Measurements from ENCODE around the gene APOL1. TPM values are rescaled to one million over a fixed set of nuclear protein-coding genes. Genes with fewer than 3 reads are reported as not detected.
"Not testable (repeated sequence)": the region's sequence is repeated elsewhere in the genome, so short reads cannot be mapped to it uniquely, and the experiment has no call there.

APOL1 gene
- total RNA-seq, 1 experiment from 2014 or later: 2.4 TPM

DNA sequence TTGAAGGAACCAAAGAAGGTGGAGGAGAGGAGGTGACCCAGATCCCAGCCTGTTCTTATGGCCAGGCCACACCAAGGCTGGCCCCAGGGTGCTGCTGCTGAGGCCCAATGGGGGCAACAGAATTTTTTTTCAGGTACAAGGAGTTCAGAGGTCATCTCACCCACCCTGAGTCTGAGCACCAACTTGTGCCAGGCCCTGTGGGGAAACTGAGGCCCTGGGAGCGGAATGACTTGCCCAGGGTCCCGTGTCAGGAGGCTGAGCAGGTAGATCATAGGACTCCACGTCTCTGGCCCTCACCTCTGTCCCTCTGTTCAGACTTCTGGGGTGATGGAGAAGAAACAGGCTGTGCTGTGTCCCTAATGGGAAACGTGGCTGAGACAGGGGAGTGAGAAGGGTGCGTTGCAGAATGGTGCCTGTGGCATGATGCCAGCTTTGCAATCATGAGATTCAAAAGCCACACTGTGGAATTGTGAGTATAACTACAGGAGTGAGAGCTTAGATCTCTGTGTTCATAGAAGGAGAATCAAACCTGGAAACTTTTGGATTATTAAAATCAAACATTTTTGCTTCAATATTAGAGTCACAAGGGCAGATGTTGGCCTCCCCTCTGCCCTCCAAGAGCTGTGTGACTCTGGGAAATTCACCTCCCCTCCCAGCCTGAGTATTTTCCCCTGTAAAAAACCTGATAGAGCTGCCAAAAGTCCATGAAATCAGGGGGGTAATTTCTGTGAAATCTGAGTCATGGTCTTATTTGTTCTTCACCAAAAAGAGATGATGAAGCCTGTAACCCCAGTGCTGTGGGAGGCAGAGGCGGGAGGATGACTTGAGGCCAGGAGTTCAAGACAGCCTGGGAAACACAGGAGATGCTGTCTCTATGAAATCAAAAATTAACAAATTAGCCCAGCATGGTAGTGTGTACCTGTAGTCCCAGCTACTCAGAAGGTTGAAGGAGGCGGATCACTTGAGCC, 874 bp downstream of the APOL1 start:
- no peaks in the 10 kb centered on the region for H3K27me3 ChIP-seq
- no peak overlapping the region for H3K4me3 ChIP-seq
- H3K9me3 ChIP-seq: no peaks in the 10 kb centered on the region
- no peak for DNase-seq
- no peaks in the 10 kb centered on the region for H3K36me3 ChIP-seq

DNA sequence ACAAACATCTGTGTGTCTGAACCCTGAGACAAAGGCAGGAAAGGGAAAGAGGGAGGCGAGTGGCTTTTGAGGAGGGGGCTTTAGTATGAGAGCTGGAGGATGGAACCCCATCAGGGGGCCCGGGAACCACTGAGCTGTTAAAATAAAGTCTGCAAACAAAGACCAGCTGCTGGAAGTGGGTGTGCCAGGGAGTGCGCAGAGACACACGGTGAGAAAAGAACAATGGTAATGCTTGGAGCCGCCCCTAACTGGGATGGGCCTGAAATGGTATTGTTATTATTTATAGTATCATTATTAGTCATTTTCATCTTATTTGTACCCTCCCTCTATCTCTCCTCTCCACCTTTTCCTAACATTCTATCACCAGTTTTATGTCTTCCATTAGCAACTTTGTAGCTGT, 2.6 kb downstream of the APOL1 start:
- not testable (repeated sequence) for H3K9me3 ChIP-seq, DNase-seq, H3K27me3 ChIP-seq, H3K4me3 ChIP-seq, H3K36me3 ChIP-seq

GRCh38 chr22:36256478-36256877, 3.5 kb downstream of the APOL1 start:
- Histone ChIP-seq H3K4me3 (no peak overlapping the region), H3K9me3 (no peaks in the 10 kb centered on the region), H3K27me3 (no peaks in the 10 kb centered on the region), H3K36me3 (no peaks in the 10 kb centered on the region)
- no peak for DNase-seq

- Histone ChIP-seq H3K4me3 (no peak overlapping the region), H3K36me3 (no peaks in the 10 kb centered on the region), H3K27me3 (no peaks in the 10 kb centered on the region), H3K9me3 (no peaks in the 10 kb centered on the region)
- no peak for DNase-seq
Observed at GRCh38 chr22:36257308-36257707, 4.4 kb downstream of the APOL1 start.

DNA sequence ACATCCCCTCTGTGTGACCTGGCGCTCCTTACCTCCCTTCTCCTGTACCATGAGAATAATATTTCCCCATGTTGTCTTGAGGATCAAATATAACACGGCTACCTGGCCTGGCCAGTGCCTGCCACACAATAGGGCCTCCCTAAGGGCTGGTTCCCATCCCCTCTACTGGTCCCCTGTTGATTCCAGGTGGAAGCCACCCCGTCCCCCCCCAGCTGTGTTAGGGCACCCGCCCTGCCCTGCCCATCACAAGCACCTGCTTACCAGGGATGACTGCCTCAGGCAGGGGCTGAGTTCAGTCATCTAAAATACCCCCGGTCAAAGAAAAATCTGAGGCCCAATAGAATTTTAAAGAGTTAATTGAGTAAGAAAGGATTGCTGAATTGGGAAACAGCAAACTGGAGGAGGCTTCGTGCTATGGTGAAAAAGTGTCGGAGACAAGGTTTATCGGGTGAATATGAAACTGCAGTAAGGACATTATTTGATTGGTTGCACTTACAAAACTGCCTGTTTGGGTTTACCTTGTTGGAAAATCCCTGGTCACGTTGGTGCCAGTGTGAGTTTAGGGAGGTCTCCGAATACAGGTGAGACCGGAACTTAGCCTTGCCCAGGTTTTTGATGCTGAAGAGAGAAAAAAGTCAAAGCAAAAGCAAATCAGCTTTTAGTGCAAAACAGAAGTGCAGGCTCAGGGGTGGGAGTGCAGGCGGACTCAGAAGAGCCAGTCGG, 5.2 kb downstream of the APOL1 start:
- H3K4me3 ChIP-seq: no peak overlapping the region
- H3K27me3 ChIP-seq: no peaks in the 10 kb centered on the region
- no peaks in the 10 kb centered on the region for H3K36me3 ChIP-seq
- H3K9me3 ChIP-seq: no peaks in the 10 kb centered on the region
- no peak for DNase-seq

- DNase-seq: no peak
- Histone ChIP-seq H3K4me3 (no peak overlapping the region), H3K9me3 (no peaks in the 10 kb centered on the region), H3K36me3 (no peaks in the 10 kb centered on the region), H3K27me3 (no peaks in the 10 kb centered on the region)
Observed at GRCh38 chr22:36258701-36259614, 6.0 kb downstream of the APOL1 start.

DNA sequence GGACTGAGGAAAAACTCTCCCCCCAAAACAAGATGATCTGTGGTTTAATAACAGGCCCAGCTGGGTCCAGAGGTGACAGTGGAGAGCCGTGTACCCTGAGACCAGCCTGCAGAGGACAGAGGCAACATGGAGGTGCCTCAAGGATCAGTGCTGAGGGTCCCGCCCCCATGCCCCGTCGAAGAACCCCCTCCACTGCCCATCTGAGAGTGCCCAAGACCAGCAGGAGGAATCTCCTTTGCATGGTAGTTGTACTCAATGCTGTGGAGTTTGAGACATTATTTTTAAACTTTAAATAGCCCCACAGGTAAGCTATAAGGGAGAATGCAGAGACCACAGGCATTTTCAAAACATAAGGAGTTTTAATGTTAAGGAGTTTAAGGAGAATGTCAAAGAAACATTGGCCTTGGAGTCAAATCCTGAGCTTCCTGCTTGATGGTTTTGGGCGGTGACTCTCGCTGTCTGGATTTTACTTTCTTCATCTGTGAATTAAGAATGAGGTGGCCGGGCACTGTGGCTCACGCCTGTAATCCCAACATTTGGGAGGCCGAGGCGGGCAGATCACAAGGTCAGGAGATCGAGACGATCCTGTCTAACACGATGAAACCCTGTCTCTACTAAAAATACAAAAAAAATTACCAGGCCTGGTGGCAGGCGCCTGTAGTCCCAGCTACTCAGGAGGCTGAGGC, 6.8 kb downstream of the APOL1 start:
- H3K9me3 ChIP-seq: no peaks in the 10 kb centered on the region
- DNase-seq: no peak
- H3K36me3 ChIP-seq: no peaks in the 10 kb centered on the region
- no peak overlapping the region for H3K4me3 ChIP-seq
- H3K27me3 ChIP-seq: no peaks in the 10 kb centered on the region

- not testable (repeated sequence) for H3K4me3 ChIP-seq, H3K36me3 ChIP-seq, H3K9me3 ChIP-seq, DNase-seq, H3K27me3 ChIP-seq
Observed at GRCh38 chr22:36261675-36262074, 8.7 kb downstream of the APOL1 start.

- DNase-seq, H3K4me3 ChIP-seq, H3K9me3 ChIP-seq, H3K36me3 ChIP-seq, H3K27me3 ChIP-seq: not testable (repeated sequence)
Observed at GRCh38 chr22:36262307-36262706, 9.4 kb downstream of the APOL1 start.

DNA sequence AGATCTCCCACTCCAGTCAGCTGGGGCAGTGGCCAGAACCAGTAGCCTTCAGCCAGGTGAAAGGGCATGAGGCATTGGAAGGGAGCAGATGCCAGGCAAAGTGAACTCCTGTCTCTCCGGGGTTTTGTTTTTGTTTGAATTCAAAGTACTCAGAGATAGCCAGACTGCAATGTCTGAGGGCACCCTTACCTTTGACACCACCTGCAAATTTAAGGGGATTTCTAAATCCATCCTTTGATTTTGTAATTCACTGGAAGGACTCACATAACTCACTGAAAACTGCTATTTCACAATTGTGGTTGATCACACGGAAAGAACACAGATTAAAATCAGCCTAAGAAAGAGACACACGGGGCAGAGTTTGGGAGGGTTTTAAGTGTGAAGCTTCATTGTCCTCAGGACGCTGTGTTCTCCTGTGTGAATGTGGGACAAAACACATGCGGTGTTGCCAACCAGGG, 10.3 kb downstream of the APOL1 start:
- not testable (repeated sequence) for H3K4me3 ChIP-seq, H3K36me3 ChIP-seq, DNase-seq

DNA sequence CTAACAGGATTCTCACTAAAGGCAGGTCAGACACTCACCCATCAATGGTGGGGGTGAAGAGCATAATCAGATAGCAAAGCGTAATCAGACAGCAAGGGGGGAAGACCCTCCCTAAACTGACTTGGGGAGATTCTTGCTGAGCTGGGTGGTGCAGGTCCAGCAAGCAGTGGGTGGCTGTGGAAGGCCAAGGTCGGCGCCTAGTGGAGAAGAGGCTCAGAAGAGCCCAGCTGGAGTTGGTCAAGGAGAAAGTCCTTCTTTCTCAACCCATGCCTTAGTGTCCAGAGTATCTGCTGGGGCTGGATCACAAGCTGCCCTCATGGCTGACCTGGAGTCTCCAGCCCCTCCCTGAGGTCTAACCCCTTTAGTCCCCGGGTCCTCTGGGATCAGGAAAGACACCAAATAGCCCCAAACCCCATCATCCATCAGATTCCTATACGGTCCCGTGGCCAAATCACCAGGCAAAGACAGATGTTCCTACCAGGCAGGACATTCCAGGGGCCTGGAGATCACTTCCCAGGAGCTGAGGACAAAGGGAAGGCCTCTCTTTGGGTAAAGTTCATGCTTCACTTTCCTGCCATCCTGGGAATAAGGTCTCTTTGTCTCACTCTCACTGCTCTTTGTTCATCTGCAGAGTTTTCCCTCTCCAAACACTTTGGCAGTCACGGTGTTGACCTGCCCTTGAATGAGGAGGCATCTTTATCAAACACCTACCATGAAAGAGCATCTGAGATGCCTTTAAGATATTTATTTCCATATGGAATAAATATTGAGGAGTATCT, 11.1 kb downstream of the APOL1 start:
- DNase-seq, H3K4me3 ChIP-seq, H3K36me3 ChIP-seq, H3K9me3 ChIP-seq, H3K27me3 ChIP-seq: not testable (repeated sequence)

More for the DNA sequence above, 10.3 kb downstream of the APOL1 start:
- H3K27me3 ChIP-seq, H3K9me3 ChIP-seq: not testable (repeated sequence)

- no peak overlapping the region for H3K4me3 ChIP-seq
- no peak for DNase-seq
- no peaks in the 10 kb centered on the region for H3K27me3 ChIP-seq
- no peaks in the 10 kb centered on the region for H3K9me3 ChIP-seq
- H3K36me3 ChIP-seq: no peaks in the 10 kb centered on the region
Observed at GRCh38 chr22:36267058-36267457, 14.1 kb downstream of the APOL1 start.

GRCh38 chr22:36267896-36268485, 15.1 kb downstream of the APOL1 start:
- Histone ChIP-seq H3K36me3 (no peaks in the 10 kb centered on the region), H3K4me3 (no peak overlapping the region), H3K9me3 (no peaks in the 10 kb centered on the region), H3K27me3 (no peaks in the 10 kb centered on the region)
- DNase-seq: no peak

DNA sequence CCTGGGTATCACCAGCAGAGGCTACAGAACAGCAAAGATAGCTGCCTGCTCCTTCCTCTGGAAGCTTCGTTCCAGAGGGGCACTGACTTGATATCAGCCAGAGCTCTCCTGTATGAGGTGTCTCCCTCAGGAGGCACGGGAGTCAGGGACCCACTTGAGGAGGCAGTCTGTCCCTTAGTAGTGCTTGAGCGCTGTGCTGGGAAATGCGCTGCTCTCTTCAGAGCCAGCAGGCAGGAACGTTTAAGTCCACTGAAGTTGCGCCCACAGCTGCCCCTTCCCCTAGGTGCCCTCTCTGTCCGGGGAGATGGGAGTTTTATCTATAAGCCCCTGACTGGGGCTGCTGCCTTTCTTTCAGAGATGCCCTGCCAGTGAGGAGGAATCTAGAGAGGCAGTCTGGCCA, 18.3 kb downstream of the APOL1 start:
- DNase-seq, H3K27me3 ChIP-seq, H3K4me3 ChIP-seq, H3K9me3 ChIP-seq, H3K36me3 ChIP-seq: not testable (repeated sequence)

DNA sequence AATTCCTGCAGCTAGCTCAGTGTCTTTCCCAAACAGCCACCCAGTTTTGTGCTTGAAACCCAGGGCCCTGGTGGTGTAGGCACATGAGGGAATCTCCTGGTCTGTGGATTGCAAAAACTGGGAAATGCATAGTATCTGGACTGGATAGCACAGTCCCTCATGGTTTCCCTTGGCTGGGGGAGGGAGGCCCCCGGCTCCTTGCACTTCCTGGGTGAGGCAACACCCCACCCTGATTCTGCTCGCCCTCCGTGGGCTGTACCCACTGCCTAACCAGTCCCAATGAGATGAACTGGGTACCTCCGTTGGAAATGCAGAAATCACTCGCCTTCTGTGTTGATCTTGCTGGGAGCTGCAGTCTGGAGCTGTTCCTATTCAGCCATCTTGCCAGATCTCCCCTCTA, 19.0 kb downstream of the APOL1 start:
- not testable (repeated sequence) for H3K4me3 ChIP-seq, H3K9me3 ChIP-seq, DNase-seq, H3K27me3 ChIP-seq, H3K36me3 ChIP-seq
